ENCODE results near the gene LDHB. TPM values are rescaled to one million over a fixed set of nuclear protein-coding genes. Genes with fewer than 3 reads are reported as not detected.

LDHB gene
- 615 and 880 TPM in 2 replicates for total RNA-seq

GRCh38 chr12:21657326-21658077 is at the start of gene LDHB:
Gene LDHB, minus strand, starts transcription at chr12:21657842. Its CDS starts 3,171 bp downstream, at chr12:21654671.

GRCh38 chr12:21604245-21605101 is 53.2 kb downstream of the LDHB start, which contains the start of gene GYS2:
Gene GYS2, minus strand, starts transcription at chr12:21604847. Its CDS starts 255 bp downstream, at chr12:21604592.

Other genes with a start within 250 kb of the LDHB start
- 4.1 and 7.7 TPM in 2 replicates for gene PYROXD1, start 220.2 kb downstream of the LDHB start, total RNA-seq
- 34.4 and 40.6 TPM in 2 replicates for gene RECQL, start 156.2 kb downstream of the LDHB start, total RNA-seq
- 16.4 and 21.3 TPM in 2 replicates for gene GOLT1B, start 156.1 kb downstream of the LDHB start, total RNA-seq
- 3.3 and 6.5 TPM in 2 replicates for gene SPX, start 131.5 kb downstream of the LDHB start, total RNA-seq
- not detected in 2 replicates for gene GYS2, start 53.0 kb downstream of the LDHB start, total RNA-seq
- gene KCNJ8, start 116.9 kb upstream of the LDHB start, total RNA-seq = 0.81 and 4.6 TPM in 2 replicates

Measured in mesangial cell (primary cell).